MG63 (cell line): Measurements from ENCODE around the gene PKP3. TPM values are rescaled to one million over a fixed set of nuclear protein-coding genes. Genes with fewer than 3 reads are reported as not detected.
"Not testable (repeated sequence)": the region's sequence is repeated elsewhere in the genome, so short reads cannot be mapped to it uniquely, and the experiment has no call there.

ENCODE experiments used
- DNase-seq: peaks from one replicate; pipeline ENCODE4 v3.0.0-alpha.2; 2020
- H3K27me3 ChIP-seq: fragments of 250-450 bp; sonication (Bioruptor Pico); 2 replicates; pipeline ENCODE4 v1.5.1; 2020; ENCODE audit warnings: mild to moderate bottlenecking, moderate library complexity
- H3K36me3 ChIP-seq: fragments of 250-450 bp; sonication (Bioruptor Pico); 2 replicates; pipeline ENCODE4 v1.5.1; 2020; ENCODE audit warnings: mild to moderate bottlenecking, moderate library complexity
- H3K4me3 ChIP-seq: fragments of 250-450 bp; sonication (Bioruptor Pico); 2 replicates; pipeline ENCODE4 v1.5.1; 2020; ENCODE audit warnings: mild to moderate bottlenecking, moderate library complexity
- H3K9me3 ChIP-seq: fragments of 250-450 bp; sonication (Bioruptor Pico); 2 replicates; pipeline ENCODE4 v1.5.1; 2020; ENCODE audit warnings: mild to moderate bottlenecking, moderate library complexity
- total RNA-seq: library from RNA; depleted of rRNA; stranded (reverse); fragments of >200 nt; shearing (Covaris generic); gene quantifications from 2 replicates; pipeline ENCODE4 v1.2.3, GENCODE V29; 2014; ENCODE audit warnings: low replicate concordance

PKP3 gene
- total RNA-seq, 1 experiment from 2014 or later = 24.1 TPM

DNA sequence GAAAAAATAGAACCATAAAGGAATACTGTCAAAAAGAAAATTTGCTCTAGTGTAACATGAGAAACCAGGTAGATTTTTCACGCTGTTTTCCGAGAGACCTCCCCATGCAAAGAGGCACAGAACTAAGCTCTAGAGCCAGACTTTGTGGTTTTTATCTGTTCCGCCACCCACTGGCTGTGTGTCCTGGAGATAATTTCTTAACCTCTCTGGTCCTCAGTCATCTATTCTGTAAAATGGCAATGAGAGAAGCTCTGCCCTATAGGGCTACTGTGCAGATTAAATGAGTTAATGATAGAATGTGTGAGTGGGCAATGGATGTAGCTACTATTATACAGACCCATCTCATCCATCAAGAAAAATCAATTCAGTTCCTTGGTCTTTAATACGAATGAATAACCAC lies 30.2 kb downstream of the PKP3 start:
- H3K27me3 ChIP-seq = no peaks in the 10 kb centered on the region
- no peaks in the 10 kb centered on the region for H3K36me3 ChIP-seq
- H3K9me3 ChIP-seq = no peaks in the 10 kb centered on the region
- no peak overlapping the region for H3K4me3 ChIP-seq
- DNase-seq = no peak

DNA sequence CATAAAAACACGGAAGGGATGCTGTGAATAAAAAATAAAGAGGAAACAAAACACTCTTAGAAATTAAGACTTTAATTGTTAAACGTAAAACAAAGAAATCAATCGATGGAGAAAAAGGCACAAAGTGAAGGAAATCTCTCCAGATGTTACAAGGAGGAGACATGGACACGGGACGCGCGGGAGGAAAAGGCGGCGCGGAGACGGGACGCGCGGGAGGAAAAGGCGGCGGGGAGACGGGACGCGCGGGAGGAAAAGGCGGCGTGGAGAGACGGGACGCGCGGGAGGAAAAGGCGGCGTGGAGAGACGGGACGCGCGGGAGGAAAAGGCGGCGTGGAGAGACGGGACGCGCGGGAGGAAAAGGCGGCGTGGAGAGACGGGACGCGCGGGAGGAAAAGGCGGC lies 30.8 kb downstream of the PKP3 start:
- H3K9me3 ChIP-seq, DNase-seq, H3K4me3 ChIP-seq, H3K36me3 ChIP-seq, H3K27me3 ChIP-seq: not testable (repeated sequence)

DNA sequence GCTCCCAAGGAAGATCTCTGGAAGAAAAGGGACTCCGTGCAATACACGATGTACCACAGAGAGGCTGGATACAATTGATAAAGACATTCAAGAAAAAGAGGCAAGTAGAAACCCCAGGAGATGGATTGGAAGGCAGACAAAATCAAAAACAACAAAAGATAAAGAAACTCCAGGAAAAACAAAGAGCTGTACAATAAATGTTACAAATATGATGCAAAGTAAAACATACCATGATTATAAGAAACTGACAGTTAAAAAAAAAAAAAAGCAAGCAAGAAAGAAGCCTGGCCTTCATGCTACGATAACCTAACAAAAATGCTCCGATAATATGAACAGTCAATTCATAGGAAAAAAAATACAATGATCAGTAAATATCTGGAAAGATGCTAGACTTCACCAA lies 31.3 kb downstream of the PKP3 start:
- Histone ChIP-seq H3K4me3 (no peak overlapping the region), H3K27me3 (no peaks in the 10 kb centered on the region), H3K36me3 (no peaks in the 10 kb centered on the region), H3K9me3 (no peaks in the 10 kb centered on the region)
- DNase-seq = no peak

DNA sequence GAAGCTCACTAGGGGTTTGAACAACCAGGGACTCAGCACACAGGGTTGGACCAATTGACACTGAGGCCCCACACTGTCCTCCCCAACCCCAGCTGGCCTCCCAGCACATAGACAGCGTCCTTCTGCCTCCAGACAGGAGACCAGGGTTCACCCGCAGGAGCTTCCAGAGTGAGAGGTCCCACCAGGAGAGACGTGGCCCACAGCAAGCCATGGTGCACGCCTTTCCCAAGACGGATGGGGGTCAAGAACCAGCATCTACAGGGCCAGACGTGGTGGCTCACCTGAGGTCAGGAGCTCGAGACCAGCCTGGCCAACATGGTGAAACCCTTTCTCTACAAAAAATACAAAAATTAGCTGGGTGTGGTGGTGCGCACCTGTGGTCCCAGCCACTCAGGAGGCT lies 32.8 kb downstream of the PKP3 start:
- H3K9me3 ChIP-seq = no peaks in the 10 kb centered on the region
- no peaks in the 10 kb centered on the region for H3K36me3 ChIP-seq
- no peak overlapping the region for H3K4me3 ChIP-seq
- no peak for DNase-seq
- H3K27me3 ChIP-seq = no peaks in the 10 kb centered on the region

DNA sequence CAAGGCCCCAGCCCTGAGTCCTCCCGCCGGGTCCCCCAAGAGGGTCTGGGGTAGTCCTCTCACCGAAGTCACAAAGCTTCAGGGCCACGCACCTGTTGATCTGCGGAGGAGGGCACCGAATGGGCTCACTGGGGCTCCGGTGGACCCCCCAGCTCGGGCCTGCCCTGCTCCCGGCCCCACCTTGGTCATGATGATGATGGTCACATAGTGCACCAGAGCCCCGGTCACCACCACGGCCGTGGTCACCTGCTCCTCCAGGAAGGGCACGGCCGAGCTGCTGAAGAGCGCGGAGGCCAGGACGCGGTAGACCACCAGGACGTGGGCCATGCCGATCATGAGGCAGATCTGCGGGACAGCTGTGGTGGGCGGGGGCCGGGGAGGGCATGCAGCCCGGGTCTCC lies 34.3 kb downstream of the PKP3 start:
- H3K27me3 ChIP-seq = no peaks in the 10 kb centered on the region
- no peak overlapping the region for H3K4me3 ChIP-seq
- no peak for DNase-seq
- H3K9me3 ChIP-seq = no peaks in the 10 kb centered on the region
- no peaks in the 10 kb centered on the region for H3K36me3 ChIP-seq

DNA sequence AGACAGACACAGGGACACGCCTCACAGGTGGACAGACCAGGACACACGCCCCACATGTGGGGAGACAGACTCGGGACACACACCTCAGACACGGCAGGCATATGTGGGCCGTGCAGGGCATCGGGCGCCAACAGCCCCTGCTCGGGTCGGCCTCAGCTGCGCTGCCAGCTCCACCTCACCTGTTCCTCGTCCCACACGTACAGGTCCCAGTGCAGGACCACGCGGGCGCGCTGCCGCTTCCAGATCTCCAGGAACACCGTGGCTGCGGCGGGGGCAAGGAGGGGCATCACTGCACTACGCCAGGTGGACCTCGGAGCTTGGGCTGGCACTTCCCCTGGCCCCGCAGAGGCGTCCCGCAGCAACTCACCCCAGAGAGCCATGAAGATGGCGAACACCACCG lies 35.4 kb downstream of the PKP3 start:
- no peaks in the 10 kb centered on the region for H3K9me3 ChIP-seq
- H3K27me3 ChIP-seq = no peaks in the 10 kb centered on the region
- H3K36me3 ChIP-seq = no peaks in the 10 kb centered on the region
- no peak for DNase-seq
- H3K4me3 ChIP-seq = no peak overlapping the region

DNA sequence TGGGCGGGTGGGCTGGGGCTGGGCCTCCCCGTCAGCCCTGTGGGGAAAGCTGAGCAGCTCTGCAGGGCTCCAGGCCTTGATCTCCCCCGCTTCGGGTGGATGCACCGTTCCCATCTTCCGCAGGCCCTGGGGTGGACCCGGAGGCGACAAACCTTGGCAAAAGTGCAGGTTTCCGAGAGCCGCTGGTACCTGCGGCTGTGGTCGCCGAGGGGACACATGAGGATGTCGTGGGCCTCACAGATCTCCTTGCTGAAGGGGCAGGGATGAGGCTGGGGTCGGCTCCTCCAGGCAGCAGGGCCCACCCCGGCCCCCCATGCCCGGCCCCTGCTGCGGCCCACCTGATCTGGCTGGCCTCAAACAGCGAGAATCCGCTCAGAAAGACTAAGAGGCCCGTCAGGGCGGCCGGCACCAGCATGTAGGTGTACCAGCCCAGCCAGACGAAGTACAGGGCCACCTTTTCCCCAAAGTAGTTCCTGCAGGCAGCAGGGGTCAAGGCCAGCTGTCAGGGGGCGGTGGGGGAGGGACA lies 36.0 kb downstream of the PKP3 start:
- Histone ChIP-seq H3K4me3 (no peak overlapping the region), H3K9me3 (no peaks in the 10 kb centered on the region), H3K27me3 (no peaks in the 10 kb centered on the region), H3K36me3 (no peaks in the 10 kb centered on the region)
- DNase-seq = no peak

DNA sequence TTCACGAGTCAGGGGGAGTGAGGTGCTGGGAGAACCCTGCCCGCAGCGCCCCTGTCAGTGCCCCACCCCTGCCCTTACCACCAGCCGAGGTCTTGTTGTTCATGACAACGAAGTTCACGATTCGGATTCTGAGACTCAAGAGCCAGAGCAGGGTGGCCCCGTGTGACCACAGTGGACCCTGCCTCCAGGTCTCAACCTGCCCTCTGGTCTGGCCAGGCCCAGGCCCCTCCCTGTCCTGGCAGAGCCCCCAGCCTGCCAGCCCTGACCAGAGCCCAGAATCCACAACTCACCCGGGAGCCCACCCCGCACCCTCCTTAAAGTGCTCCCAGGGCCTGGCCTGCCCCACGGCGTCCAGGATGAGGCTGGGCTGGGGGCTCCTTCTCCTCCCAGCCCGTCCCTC lies 37.9 kb downstream of the PKP3 start:
- DNase-seq = no peak
- Histone ChIP-seq H3K36me3 (no peaks in the 10 kb centered on the region), H3K9me3 (no peaks in the 10 kb centered on the region), H3K27me3 (no peaks in the 10 kb centered on the region), H3K4me3 (no peak overlapping the region)

DNA sequence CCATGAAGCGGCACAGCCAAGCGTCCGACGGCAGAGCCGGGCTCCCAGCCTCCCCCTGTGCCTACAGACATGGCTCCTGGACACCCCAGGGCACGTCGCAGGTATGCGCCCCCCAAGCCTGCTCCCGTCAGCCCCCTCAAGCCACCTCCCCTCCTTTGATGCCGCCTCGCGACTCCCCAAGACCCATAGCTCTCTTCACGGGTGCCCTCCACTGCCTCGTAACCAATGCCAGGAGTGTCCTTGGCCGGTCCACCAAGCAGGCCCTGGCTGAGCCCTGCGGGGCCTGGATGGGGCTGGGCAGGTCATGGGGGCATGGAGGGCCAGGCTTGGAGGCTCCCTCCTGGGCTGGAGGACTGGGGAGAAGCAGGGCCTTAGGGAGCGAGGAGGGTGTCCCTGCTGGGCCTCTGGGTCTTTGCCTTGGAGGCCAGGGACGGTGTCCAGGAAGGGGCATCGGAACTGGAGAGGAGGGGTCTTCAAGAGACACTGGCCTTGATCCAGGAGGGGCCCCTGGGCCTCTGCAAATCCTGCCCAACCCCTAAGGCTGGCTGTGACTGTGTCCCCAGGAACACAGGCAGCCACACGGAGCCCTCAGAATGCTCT lies 38.6 kb downstream of the PKP3 start:
- Histone ChIP-seq H3K9me3 (no peaks in the 10 kb centered on the region), H3K36me3 (no peaks in the 10 kb centered on the region), H3K4me3 (no peak overlapping the region), H3K27me3 (no peaks in the 10 kb centered on the region)
- DNase-seq = no peak

DNA sequence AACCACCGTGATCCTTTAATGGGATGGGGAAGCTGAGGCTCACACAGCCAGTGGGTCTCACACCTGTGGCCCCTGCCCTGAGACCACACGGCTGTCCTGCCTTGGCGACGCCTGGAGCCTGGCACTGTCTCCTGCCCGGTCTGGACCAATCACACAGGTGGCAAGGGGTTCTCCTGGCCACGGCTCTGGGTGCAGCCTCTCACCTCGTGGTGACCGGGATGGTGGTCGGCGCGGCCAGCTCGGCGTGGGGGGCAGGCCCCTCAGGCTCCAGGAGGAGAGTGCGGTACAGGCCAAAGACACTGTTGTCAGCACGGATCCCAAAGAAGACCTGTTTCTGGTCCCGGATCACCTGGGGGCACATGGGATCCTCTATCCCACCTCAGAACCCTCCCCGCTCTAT lies 39.1 kb downstream of the PKP3 start:
- no peak for DNase-seq

DNA sequence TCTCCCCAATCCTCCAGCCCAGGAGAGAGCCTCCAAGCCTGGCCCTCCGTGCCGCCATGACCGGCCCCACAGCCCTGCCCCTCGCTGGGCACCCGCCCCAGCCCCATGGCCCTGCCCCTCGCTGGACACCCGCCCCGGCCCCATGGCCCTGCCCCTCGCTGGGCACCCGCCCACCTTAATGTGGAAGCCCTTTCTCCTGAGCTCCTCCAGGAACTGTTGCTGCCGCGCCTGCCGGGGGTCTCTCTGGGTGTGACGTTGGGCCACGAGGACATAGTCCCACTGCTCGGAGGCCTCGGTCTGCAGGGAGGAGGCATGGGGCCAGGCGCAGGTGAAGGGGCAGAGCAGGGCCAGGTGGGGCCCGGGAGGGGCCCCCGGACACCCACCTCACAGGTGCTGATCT lies 39.6 kb downstream of the PKP3 start:
- no peak overlapping the region for H3K4me3 ChIP-seq
- H3K9me3 ChIP-seq = no peaks in the 10 kb centered on the region
- no peak for DNase-seq
- H3K27me3 ChIP-seq = no peaks in the 10 kb centered on the region
- no peaks in the 10 kb centered on the region for H3K36me3 ChIP-seq

More for the DNA sequence above, 39.1 kb downstream of the PKP3 start:
- H3K4me3 ChIP-seq = no peak overlapping the region
- no peaks in the 10 kb centered on the region for H3K36me3 ChIP-seq
- no peaks in the 10 kb centered on the region for H3K27me3 ChIP-seq
- H3K9me3 ChIP-seq = no peaks in the 10 kb centered on the region

DNA sequence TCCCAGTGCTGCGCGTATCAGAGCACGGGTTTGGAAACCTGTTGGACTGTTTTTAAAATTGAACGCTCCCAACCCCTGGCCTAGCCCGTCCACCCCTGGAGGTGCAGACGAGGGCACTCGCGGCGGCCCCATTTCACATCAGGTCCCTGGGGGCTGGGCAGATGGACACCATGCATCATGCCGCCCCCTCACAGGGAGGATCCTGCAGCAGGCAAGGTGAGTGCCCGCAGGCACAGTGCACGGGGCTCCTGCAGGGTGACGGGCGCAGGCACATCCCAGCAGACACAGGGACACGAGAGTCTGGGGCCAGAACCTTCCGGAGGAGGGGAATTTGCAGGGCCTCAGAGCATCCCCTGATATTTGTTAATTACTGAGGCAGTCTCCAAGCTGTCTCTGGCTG lies 40.5 kb downstream of the PKP3 start:
- no peaks in the 10 kb centered on the region for H3K27me3 ChIP-seq
- no peak overlapping the region for H3K4me3 ChIP-seq
- no peaks in the 10 kb centered on the region for H3K36me3 ChIP-seq
- H3K9me3 ChIP-seq = no peaks in the 10 kb centered on the region
- DNase-seq = no peak

DNA sequence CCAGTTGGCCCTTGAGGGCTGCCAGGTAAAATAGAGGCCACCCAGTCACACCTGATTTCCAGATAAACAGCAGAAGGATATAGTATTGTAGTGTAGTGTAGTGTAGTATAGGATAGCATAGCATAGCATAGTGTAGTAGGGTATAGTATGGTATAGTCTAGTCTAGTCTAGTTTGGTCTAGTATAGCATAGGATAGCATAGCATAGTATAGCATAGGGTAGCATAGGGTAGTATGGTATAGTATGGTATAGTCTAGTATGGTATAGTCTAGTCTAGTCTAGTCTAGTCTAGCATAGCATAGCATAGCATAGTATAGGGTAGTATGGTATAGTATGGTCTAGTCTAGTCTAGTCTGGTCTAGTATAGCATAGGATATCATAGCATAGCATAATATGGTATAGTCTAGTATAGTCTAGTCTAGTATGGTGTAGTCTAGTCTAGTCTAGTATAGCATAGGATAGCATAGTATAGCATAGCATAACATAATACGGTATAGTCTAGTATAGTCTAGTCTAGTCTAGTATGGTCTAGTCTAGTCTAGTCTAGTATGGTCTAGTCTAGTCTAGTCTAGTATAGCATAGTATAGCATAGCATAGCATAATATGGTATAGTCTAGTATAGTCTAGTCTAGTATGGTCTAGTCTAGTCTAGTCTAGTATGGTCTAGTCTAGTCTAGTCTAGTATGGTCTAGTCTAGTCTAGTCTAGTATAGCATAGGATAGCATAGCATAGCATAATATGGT lies 41.2 kb downstream of the PKP3 start:
- not testable (repeated sequence) for H3K4me3 ChIP-seq, H3K36me3 ChIP-seq, DNase-seq, H3K27me3 ChIP-seq, H3K9me3 ChIP-seq

DNA sequence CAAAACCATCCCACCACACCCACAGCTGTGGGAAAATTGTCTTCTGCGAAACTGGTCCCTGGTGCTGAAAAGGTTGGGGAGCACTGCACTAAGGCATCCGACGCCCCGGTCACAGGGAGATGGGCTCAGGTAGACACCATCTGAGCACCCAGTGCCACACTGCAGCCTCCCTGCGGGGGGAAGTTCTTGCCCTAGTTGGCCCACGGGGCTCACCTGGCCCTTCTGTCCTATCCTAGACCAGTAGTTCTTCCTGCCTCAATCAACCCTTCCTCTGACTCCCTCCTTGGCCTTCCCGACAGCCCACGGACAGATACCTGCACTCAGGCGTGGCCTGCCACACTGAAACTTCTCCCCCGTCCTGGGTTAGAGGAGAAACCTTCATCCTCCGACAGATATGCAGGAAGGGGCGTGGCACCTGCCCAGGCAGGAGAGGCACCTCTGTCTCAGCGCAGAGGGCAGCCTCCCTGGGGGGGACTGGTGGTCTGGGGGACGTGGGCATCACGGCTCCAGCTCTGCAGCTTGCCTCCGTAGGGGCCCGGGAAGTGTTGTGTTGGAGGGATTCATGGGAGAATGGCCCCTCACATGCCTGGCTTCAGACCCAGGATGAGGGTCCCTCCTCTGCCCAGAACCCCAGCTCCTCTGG lies 43.3 kb downstream of the PKP3 start:
- Histone ChIP-seq H3K4me3 (no peak overlapping the region), H3K9me3 (no peaks in the 10 kb centered on the region), H3K36me3 (no peaks in the 10 kb centered on the region), H3K27me3 (no peaks in the 10 kb centered on the region)
- no peak for DNase-seq

DNA sequence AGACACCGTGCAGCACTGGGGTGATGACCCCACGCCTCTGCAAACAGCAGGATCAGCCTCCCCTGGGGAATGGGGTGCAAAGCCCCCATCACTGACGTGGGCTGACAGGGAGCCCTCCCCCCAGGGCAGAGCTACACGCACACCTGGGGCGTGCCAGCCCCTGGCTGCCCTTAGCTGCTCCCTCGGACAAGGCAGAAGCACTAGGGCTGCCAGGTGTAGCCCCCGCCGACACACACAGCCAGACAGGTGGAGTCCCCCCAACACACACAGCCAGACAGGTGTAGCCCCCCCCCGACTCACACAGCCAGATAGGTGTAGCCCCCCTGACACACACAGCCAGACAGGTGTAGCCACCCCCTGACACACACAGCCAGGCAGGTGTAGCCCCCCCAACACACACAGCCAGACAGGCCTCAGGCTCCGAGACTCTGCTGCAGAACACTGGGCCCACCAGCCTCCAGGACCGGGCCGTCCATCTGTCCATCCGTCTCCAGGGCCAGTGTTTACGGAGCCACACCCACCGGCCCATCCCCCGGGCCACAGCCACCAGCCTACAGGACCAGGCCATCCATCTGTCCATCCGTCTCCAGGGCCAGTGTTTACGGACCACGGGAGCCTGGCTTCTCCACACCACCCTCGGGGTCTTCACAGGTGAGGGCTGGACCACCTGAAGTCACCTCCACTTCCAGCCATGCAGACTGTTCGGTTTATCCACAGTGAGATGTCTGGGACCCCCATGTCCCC lies 44.3 kb downstream of the PKP3 start:
- Histone ChIP-seq H3K4me3 (no peak overlapping the region), H3K9me3 (no peaks in the 10 kb centered on the region), H3K27me3 (no peaks in the 10 kb centered on the region), H3K36me3 (no peaks in the 10 kb centered on the region)
- no peak for DNase-seq

DNA sequence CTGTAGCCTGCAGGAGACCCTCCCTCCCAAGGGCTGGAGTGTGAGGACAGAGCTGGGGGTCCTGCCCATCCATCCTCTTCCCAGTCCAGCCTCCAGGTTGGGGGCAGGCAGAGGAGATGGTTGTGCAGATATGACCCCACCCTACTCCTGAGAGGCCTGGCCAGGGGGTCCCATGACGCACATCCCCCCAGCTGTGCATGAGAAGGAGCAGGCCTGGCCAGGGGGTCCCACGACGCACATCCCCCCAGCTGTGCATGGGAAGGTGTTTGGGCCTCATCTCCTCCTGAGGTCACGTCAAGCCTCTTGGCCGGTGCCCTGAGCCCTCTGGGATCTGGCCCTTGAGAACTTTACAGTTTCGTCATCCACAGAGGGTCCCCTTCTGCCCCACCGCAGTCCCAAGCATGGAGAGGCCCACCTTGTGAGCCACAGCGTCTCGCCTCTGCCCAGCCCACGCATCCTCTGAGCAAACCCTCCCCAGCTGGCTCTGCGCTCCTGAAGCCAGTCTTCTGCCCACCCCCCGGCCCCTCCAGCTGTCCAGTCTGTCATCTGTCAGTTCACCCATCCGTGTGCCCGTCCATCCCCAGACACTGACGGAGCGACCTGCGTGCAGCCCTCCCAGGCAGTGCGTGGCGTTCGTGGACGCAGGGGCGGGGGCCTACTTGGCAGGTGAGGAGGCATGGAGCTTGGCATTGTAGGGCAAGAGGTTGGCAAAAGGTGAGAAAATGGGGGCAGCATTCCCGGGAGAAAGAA lies 45.5 kb downstream of the PKP3 start:
- H3K4me3 ChIP-seq = no peak overlapping the region
- no peak for DNase-seq
- no peaks in the 10 kb centered on the region for H3K36me3 ChIP-seq
- H3K9me3 ChIP-seq = no peaks in the 10 kb centered on the region
- no peaks in the 10 kb centered on the region for H3K27me3 ChIP-seq
